Fibroblast of mammary gland (primary cell): Measurements from ENCODE around the gene ZNF660.
"Not testable (repeated sequence)": the region's sequence is repeated elsewhere in the genome, so short reads cannot be mapped to it uniquely, and the experiment has no call there.

Experiments
- DNase-seq: peaks from one replicate; pipeline ENCODE4 v3.0.0-alpha.2; 2010; ENCODE audit warnings: low read depth
- H3K4me3 ChIP-seq: 2 replicates; pipeline ENCODE4 v1.5.1; 2011; ENCODE audit warnings: low read depth, mild to moderate bottlenecking, low read length, moderate library complexity; ENCODE audit not compliant: control insufficient read depth
- CTCF ChIP-seq: conservative IDR thresholded peaks from 2 replicates; pipeline ENCODE4 v1.5.1; 2011; ENCODE audit warnings: low read depth, low read length, inconsistent platforms; ENCODE audit not compliant: control insufficient read depth, insufficient read depth

Gene ZNF660

GRCh38 chr3:44584646-44585501 is at the start of gene ZNF660:
Gene ZNF660, plus strand, starts transcription at chr3:44584964. Its CDS starts 9,230 bp downstream, at chr3:44594194.
- DNase-seq, result peak; percentile 62
- TF ChIP-seq CTCF, result no peak
- H3K4me3 ChIP-seq, result peak within 1 kb of the TSS; percentile 61

GRCh38 chr3:44535364-44535763 is 49.4 kb upstream of the ZNF660 start:
- H3K4me3 ChIP-seq, result no peak overlapping the region
- TF ChIP-seq CTCF, result no peak
- no peak for DNase-seq

GRCh38 chr3:44544811-44545210 is 40.0 kb upstream of the ZNF660 start:
- H3K4me3 ChIP-seq, DNase-seq: not testable (repeated sequence)

GRCh38 chr3:44554626-44555592 is 29.9 kb upstream of the ZNF660 start, which contains the start of gene ZKSCAN7:
Gene ZKSCAN7, plus strand, starts transcription at chr3:44555193. Its CDS starts 1,855 bp downstream, at chr3:44557048.
- no peak for TF ChIP-seq CTCF
- peak within 1 kb of the TSS; percentile 90 for H3K4me3 ChIP-seq
- peak; percentile 49 for DNase-seq

- peak overlapping the region; percentile 90 for H3K4me3 ChIP-seq
- DNase-seq, result peak; percentile 17
- TF ChIP-seq CTCF, result no peak
These were observed 29.0 kb upstream of the ZNF660 start for GRCh38 chr3:44555723-44556122.

- no peak overlapping the region for H3K4me3 ChIP-seq
- no peak for TF ChIP-seq CTCF
- no peak for DNase-seq
These were observed 27.7 kb upstream of the ZNF660 start for GRCh38 chr3:44557074-44557473.

- TF ChIP-seq CTCF, result no peak
- no peak overlapping the region for H3K4me3 ChIP-seq
- DNase-seq, result no peak
These were observed 23.7 kb upstream of the ZNF660 start for GRCh38 chr3:44561076-44561475.
